NCI-H1417 treated with DMSO at 0.1 percent for 48 hours (cell line): ENCODE measurements around the gene MAP3K13.
"Not testable (repeated sequence)": the region's sequence is repeated elsewhere in the genome, so short reads cannot be mapped to it uniquely, and the experiment has no call there.

Source experiments
- DNase-seq: peaks from one replicate; lab custom pipeline; 2025; lab: John Stamatoyannopoulos, UW

MAP3K13 gene

DNA sequence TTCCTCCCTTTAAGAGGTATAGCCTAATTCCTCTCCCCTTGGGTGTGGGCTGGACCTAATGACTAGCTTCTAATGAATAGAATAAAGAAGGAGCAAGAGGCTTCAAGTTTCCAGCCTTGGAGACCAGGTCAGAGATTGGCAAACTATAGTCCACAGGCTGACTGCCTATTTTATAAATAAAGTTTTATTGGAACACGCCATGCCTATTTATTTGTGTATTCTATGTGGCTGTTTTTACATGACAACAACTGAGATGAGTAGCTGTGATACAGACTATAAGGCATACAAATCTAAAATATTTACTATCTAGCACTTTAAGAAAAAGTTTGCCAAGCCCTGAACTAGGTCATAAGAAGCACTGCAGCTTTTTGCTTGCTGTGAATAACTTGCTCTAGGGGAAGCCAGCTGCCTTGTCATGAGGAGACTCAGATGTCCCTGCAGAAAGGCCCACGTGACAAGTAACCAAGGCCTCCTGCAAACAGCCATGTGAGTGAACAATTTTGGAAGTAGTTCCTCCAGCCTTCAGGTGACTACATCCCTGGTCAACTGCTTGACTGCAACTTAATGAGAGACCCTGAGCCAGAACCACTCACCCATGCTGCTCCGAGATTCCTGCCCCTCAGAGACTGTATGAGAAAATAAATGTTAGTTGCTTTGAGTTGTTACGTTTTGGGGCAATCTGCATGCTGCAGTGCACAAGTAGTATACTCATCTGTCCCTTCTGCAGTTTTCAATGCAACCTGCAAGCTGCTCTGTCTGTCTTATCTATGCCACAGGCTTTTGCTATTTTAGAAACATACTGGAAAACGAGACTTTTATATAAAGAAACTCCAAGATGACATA, 21.1 kb upstream of the MAP3K13 start:
- no peak for DNase-seq

DNA sequence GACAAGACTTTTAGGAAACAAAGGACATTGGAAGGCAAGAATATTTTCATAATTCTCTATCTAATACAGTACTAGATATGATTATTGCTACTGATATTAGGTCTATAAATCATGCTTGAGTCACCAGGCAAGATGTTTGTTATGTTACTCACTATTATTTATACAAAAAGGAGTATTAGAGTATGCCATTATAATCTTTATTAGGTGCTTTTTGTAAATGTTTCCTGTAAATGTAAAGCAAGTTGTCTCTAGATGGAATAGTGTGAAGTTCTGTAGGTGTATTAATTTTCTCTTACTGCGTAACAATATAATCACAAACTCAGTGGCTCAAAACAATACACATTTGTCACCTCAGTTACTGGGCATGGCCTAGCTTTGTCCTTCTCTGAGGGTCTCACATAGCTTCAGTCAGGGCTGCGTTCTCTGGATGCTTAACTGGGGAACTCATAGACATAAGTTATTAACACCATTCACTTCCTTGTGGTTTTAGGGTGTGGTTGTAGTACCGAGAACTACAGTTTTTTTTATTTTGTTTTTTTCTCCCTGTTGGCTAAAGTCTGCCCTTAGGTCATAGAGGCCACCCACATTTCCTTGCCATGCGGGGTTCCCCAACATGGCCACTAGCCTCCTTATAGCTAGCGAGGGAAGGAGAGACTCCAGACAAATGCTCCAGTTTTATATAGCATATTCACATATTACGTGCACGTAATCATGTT, 20.3 kb upstream of the MAP3K13 start:
- DNase-seq: no peak

DNA sequence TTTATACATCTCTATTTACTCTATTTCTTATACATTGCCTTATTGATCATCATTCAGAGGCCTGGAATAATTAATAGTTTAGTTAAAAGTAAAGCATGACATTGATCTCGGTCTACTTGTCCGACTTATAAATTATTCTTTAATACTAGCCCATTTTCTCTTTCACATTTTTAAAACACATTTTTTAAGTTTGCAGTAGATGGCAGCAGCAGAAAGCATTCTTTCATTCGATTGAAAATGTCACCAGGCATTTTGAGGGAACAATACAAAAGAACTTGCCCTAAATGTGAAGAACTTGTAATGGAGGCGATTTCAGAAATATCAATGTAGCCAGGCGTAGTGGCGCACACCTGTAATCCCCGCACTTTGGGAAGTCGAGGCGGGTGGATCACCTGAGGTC, 15.5 kb upstream of the MAP3K13 start:
- no peak for DNase-seq

GRCh38 chr3:185350841-185351240, 12.1 kb upstream of the MAP3K13 start:
- DNase-seq: no peak

GRCh38 chr3:185351396-185351795, 11.5 kb upstream of the MAP3K13 start:
- no peak for DNase-seq

GRCh38 chr3:185353225-185353624, 9.7 kb upstream of the MAP3K13 start:
- DNase-seq: no peak

- DNase-seq: peak; percentile 35
These were observed 8.9 kb upstream of the MAP3K13 start for GRCh38 chr3:185353823-185354614.

GRCh38 chr3:185356499-185356898, 6.4 kb upstream of the MAP3K13 start:
- no peak for DNase-seq

DNA sequence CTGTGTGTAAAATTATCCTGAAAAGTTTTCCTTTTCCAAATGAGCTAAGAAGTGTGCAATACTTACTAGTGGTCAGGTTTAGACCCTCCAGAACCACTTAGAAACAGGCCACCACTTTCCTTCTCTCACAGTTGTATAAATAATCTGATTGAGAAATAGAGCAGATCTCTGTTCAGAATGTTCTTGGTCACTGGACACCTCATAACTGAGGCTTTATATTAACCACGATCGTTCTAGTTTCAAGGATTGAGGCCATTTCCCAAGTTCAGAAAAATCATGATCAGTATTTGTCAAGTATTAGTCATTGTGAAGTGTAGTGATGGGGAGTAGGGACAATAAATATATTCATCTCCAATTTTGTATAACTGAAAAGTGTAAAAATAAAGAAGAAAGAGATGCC, 1.0 kb upstream of the MAP3K13 start:
- no peak for DNase-seq

DNA sequence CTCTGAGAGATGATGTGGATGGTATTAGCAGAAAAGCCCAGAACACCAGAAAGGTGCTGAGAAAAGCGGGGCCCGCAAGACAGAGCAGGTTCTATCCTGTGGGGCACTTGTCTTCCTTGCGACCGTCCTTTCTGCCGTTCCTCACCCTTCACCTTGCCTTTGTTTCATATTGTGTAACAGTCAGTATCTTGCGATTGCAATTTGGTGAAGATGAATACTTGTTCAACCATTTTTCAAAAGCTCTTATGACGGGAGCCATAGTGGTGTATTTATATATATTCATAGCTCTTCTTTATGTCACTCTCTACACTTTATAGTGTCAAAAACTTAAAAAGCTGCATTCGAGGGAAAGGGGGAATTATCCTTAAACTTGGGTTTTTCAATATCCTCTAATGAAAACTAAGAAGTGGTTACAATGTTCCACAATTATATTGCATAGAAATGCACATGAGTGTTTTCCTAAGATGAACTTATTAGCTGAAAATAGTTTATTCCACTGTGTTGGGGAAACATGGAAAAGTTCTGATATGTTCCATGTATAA, 797 bp downstream of the MAP3K13 start:
- no peak for DNase-seq

DNA sequence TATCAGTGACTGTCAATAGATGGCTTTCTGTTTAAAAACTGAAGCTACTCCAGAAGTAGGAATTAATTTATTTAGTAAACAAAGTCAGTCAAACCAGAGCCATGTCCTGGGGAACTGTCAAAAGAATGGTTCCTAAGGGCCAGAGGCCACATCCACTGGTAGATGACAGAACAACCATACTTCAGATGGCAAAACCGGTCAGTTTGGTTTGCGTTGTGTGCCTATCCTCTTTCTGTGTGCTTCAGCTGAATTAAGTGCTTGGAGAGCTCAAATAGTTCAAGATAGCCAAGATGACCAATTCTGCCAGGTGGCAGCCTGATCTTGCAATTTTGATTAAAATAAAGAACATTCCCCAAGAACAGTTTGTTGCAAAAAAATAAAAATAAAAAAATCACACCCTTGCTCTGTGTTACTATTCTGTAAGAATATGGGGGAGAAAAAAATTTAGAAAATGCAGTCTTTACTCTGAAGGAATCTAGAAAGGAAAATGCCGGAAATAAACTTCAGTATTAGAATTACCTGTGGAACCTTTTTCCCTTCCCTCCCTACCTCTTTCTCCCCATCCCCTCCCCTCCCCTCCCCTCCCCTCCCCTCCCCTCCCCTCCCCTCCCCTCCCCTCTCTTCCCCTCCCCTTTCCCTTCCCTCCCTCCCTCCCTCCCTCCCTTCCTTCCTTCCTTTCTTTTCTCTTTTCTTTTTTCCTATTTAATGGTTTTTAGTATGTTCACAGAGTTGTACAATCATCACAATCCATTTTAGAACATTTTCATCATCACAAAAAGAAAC, 2.5 kb downstream of the MAP3K13 start:
- DNase-seq: no peak

- no peak for DNase-seq
These were observed 3.1 kb downstream of the MAP3K13 start for GRCh38 chr3:185366074-185366335.

DNA sequence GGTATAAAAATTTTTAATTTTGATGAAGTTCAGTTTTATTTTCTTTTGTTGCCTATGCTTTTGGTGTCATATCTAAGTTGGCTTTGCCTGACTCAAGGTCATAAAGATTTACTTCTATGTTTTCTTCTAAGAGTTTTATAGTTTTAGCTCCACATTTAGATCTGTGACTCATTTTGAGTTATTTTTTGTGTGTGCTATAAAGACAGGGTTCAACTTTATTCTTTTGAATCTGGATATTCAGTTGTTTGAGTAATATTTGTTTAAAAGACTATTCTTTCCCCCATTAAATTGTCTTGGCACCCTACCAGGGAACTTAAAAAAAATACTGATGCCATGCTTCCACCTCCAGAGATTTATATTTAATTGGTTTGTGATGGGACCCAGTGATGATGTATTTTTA, 4.0 kb downstream of the MAP3K13 start:
- no peak for DNase-seq

DNA sequence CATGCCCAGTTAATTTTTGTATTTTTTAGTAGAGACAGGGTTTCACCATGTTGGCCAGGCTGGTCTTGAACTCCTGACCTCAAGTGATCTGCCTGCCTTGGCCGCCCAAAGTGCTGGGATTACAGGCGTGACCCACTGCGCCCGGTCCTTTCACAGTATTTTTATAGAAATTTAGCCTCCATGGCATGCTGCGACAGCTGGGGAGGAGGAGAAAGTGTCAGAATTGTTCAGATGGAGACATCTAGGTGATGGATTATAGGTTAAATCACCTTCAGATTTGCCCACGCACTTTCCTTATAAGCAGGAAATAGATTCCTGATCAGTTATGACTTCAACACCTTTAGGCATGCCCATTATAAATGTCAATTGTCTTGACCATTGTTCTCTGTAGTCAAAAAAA, 7.4 kb downstream of the MAP3K13 start:
- DNase-seq: not testable (repeated sequence)

DNA sequence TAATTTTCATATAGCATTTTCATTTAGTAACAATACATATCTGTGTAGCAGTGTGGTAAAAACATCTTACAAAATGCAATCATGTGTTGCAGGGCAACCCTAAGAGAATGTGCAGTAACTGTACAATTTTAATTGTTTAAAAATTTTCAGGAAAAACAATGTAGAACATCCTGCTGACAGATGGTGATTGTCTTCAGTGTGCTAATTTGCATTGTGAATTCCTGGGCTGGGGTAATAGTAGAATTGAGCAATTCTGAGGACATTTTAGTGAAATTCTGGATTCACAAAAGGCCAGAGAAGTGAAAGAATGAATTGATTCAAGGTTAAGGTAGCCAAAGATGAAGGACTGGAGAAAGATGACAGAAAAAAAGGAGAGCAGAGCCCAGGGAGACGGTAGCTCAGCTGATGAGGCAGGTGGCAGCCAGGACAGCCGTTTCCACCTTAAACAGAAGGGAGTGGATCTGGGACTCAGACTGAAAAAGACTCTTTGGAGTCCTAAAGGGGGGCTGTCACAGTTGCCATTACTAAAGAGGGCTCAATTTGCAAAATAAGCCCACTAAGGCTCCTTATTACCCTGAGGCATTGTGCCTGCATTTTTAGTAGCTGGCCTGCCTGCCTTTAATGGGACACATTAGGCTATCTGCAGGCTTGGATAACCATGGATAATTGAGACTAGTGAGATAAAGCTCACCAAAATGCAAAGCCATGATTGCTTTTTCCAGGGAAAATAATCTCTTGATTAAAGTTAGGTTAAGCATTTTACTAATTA, 8.6 kb downstream of the MAP3K13 start:
- DNase-seq: no peak

- DNase-seq: no peak
These were observed 18.6 kb downstream of the MAP3K13 start for GRCh38 chr3:185381320-185382058.

DNA sequence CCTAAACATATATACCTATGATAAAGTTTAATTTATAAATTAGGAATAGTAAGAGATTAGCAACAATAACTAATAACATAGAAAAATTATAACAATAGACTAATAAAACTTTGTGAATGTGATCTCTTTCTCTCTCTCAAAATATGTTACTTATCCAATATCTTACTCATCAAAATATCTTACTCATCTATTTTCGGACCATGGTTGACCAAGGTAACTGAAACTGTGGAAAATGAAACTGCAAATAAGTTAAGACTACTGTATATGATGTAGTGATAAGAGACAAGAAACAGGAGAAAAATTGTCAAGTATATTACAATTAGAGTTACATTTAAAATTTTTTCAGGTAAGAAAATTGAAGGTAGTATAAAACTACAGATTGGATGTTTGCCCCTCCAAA, 19.2 kb downstream of the MAP3K13 start:
- DNase-seq: no peak

DNA sequence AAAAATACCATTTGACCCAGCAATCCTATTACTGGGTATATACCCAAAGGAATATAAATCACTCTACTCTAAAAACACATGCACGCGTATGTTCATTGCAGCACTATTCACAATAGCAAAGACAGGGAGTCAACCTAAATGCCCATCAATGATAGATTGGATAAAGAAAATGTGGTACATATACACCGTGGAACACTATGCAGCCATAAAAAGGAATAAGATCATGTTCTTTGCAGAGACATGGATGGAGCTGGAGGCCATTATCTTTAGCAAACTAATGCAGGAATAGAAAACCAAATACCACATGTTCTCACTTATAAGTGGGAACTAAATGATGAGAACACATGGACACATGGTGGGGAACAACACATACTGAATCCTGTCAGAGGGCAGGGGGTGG, 23.6 kb downstream of the MAP3K13 start:
- DNase-seq: not testable (repeated sequence)

DNA sequence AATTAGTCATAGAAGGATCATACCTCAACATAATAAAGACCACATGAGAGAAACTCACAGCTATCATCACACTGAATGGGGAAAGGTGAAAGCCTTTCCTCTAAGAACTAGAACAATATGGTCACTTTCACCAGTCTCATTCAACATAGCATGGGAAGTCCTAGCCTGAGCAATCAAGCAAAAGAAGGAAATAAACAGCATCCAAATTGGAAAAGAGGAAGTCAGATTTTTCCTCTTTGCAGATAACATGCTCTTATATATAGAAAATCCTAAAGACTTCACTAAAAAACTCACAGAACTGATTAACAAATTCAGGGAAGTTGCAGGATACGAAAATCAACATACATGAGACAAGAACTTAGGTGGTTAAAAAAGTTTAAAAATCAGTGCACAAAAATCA, 24.7 kb downstream of the MAP3K13 start:
- no peak for DNase-seq

DNA sequence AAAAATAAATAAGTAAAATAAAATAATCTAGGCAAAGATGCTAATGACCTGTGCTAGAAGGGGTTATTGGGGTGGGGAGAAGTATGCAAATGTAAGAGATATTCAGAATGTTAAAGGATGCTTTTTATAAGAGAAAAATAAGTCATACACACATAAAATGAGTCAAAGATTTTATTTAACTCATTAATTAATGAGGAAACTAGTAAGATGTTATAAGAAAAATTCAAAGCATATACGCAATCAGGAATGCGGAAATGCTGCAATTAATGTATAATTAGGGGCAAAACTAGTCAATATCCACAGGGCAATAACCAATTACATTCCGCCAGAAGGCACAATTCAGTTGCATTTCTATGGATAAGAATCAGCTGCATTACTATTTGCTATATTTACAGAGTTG, 30.1 kb downstream of the MAP3K13 start:
- no peak for DNase-seq
